PC-3 (cell line): ENCODE data around the gene AHDC1.

Source experiments
- CTCF ChIP-seq: fragments of 300-600 bp; sonication (generic); conservative IDR thresholded peaks from 2 replicates; pipeline ENCODE4 v1.5.1; 2017; ENCODE audit warnings: antibody characterized with exemption, low read depth, mild to moderate bottlenecking, low read length
- EZH2 ChIP-seq: fragments of 300-600 bp; sonication (generic); IDR thresholded peaks from one replicate; pipeline ENCODE4 v1.6.1; 2017; ENCODE audit warnings: antibody characterized with exemption, mild to moderate bottlenecking, low read length; ENCODE audit not compliant: unreplicated experiment
- EZH2phosphoT487 ChIP-seq: fragments of 300-600 bp; sonication (generic); IDR thresholded peaks from 2 replicates; pipeline ENCODE4 v1.6.1; 2018; ENCODE audit warnings: mild to moderate bottlenecking, antibody characterized with exemption, low read length, borderline replicate concordance

- TF ChIP-seq CTCF (no peak), EZH2phosphoT487 (no peak), EZH2 (no peak)
Observed at GRCh38 chr1:27581823-27582243, 22.1 kb downstream of the AHDC1 start.
